Measurements from ENCODE around the gene NETO1. TPM values are rescaled to one million over a fixed set of nuclear protein-coding genes. Genes with fewer than 3 reads are reported as not detected.

NETO1 gene
- total and polyA plus RNA-seq, 10 of the 15 experiments (the other 5 are each of a cell fraction or from before 2014, with no cell fraction given), result 0.52 TPM; not detected in 9

Small RNAs within 50 kb of the gene (microRNA-seq; reads per million reads assigned to microRNA genes)
- gene MIR548AV, result not detected

Small RNAs within 50 kb of the gene (small RNA-seq; reads per million reads assigned to genes)
- gene MIR548AV (not detected), gene RNA5SP460 (4.3 reads per million, percentile 85 among the genes with 10 or more reads in this experiment)
